GM20000 (cell line): Measurements from ENCODE around the gene WNT3A.

Source experiments
- DNase-seq: peaks from one replicate; pipeline ENCODE4 v3.0.0; 2012; ENCODE audit warnings: low spot score
- TF ChIP-seq, protein P1 (sequence below): IDR thresholded peaks from 2 replicates; pipeline ENCODE4 v1.5.1; 2012; ENCODE audit warnings: mild to moderate bottlenecking, control low read depth; ENCODE audit errors: extremely low read depth, missing control alignments

Gene WNT3A

DNA sequence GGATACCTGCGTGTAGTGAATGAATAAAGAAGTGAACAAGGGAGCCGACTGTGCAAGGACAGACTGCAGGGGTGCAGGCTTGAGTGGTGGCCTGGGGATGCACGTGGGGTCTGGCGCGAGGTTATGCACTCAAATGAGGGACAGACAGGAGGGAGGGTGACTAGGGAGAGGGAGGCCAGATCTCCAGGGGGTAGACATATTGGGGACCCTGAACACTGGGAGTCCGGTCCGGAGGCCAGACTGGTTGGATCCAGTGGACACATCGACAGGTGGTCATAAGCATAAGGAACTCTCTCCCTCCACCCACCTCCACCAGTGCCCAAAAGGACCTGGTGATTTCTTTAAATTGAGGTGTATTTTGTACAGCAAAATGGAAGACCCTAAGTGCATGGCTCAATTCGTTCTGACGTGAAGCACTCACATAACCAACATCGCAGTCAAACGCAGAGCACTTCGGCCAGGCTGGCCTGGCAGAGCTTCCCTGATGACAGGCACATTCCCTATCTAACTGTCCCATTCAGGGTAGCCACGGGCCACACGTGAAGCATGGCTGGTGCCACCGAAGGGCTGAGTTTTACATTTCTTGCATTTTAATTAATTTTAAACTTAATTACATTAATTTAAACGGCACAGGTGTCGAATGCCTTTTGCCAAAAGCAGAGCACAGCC lies 14.0 kb downstream of the WNT3A start:
- DNase-seq, result no peak
- TF ChIP-seq, protein P1, sequence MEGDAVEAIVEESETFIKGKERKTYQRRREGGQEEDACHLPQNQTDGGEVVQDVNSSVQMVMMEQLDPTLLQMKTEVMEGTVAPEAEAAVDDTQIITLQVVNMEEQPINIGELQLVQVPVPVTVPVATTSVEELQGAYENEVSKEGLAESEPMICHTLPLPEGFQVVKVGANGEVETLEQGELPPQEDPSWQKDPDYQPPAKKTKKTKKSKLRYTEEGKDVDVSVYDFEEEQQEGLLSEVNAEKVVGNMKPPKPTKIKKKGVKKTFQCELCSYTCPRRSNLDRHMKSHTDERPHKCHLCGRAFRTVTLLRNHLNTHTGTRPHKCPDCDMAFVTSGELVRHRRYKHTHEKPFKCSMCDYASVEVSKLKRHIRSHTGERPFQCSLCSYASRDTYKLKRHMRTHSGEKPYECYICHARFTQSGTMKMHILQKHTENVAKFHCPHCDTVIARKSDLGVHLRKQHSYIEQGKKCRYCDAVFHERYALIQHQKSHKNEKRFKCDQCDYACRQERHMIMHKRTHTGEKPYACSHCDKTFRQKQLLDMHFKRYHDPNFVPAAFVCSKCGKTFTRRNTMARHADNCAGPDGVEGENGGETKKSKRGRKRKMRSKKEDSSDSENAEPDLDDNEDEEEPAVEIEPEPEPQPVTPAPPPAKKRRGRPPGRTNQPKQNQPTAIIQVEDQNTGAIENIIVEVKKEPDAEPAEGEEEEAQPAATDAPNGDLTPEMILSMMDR, result no peak

DNA sequence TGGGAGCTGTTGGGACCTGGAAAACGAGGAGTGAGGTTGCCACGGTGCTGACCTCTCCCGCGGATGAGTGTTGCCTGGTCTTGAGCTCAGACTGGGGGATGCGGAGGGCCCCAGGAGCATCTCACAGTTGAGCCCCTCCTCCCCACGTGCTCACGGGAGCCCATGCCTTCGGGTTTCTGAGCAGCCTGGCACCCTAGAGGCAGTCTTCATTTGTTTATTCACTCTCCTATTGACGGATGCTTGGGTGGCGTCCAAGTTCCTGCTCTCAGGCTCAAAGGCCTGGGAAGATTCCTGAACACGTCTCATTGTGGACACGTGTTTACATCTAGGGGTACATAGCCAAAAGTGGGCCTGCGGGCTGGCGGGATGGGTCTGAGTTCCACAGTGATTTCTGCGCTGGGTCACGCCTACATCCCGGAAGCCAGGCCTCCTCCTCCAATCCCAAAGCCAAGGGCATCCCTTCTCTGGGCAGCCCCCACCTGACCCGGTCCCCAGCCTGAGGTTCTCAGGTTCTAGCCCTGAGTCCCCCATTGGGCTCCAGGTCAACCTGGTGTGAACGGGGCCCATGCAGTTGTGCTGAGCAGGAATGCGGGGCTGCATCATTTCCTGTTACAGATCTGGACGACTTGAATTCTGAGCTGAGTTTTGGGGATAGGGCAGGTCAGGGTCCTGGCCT lies 14.7 kb downstream of the WNT3A start:
- no peak for DNase-seq
- TF ChIP-seq, protein P1, result no peak

DNA sequence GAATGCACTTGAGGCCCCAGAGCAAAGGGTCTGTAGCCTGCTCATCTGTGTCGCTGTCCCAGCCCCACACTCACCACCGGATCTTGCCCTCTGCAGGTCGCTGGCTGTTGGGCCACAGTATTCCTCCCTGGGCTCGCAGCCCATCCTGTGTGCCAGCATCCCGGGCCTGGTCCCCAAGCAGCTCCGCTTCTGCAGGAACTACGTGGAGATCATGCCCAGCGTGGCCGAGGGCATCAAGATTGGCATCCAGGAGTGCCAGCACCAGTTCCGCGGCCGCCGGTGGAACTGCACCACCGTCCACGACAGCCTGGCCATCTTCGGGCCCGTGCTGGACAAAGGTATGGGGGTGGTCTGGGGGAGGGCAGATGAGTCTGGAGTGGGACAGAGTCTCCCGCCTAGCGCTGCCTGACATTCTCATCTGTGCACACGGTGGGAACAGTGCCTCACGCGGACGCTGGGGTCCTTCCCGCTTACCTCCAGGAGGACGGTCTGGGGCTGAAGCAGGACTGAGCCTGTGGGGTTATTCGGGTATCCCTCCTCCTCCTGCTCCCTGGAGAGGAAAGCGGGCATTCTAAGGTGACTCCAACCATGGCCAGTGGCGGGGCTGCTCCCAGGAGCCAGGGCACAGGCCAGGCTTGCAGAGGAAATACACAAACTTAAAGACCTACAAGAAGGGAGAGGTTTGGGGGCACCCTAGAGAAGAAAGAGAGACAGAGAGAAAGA lies 15.9 kb downstream of the WNT3A start:
- no peak for DNase-seq
- TF ChIP-seq, protein P1, result no peak

DNA sequence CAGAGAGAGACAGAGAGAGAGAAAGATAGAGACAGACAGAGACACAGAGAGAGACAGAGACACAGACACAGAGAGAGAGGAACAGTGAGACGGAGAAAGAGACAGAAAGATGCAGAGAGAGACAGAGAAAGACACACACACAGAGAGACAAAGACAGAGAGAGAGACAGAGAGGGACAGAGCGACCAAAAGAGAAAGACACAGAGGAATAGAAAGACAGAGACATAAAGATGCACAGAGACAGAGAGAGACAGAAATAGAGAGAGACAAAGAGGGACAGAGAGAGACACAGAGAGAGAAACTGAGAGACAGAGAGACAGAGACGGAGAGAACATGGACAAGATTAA lies 16.5 kb downstream of the WNT3A start:
- no peak for DNase-seq
- TF ChIP-seq, protein P1, result no peak

GRCh38 chr1:228029281-228029680 lies 22.5 kb downstream of the WNT3A start:
- DNase-seq, result no peak
- TF ChIP-seq, protein P1, result no peak

- no peak for DNase-seq
- TF ChIP-seq, protein P1, result no peak
Observed at GRCh38 chr1:228030451-228031201, 23.8 kb downstream of the WNT3A start.
